ENCODE results near the gene RYR3.

DNA sequence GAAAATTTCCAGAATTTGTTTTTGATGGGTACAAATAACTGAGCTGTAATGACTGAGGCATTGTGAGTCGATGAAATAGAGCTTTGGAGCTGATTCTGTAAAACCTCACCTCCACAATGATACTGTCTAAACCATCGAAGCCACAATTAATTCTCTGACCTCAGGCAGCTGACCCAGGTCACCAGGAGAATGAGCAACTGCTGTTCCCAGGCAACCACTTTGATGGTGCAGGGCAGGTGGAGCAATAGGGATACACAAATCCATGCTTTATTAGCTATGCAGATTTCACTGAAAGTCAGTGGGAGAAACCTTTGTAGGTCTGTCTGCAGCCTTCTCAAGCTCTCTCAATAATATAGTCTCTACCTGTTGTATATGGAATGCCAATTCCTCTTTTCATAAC, 204.4 kb downstream of the RYR3 start:
- TF ChIP-seq, protein P1, sequence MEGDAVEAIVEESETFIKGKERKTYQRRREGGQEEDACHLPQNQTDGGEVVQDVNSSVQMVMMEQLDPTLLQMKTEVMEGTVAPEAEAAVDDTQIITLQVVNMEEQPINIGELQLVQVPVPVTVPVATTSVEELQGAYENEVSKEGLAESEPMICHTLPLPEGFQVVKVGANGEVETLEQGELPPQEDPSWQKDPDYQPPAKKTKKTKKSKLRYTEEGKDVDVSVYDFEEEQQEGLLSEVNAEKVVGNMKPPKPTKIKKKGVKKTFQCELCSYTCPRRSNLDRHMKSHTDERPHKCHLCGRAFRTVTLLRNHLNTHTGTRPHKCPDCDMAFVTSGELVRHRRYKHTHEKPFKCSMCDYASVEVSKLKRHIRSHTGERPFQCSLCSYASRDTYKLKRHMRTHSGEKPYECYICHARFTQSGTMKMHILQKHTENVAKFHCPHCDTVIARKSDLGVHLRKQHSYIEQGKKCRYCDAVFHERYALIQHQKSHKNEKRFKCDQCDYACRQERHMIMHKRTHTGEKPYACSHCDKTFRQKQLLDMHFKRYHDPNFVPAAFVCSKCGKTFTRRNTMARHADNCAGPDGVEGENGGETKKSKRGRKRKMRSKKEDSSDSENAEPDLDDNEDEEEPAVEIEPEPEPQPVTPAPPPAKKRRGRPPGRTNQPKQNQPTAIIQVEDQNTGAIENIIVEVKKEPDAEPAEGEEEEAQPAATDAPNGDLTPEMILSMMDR (IDR thresholded peaks at IDR 0.05; ENCODE audit: low read depth, low read length), result no peak
- TF ChIP-seq EZH2phosphoT487 (IDR thresholded peaks at IDR 0.05; ENCODE audit: low read depth), result no peak

Data from OCI-LY3 (cell line).